Left ventricle myocardium inferior (tissue), 1 donor: ENCODE data around the gene GSE1. TPM values are rescaled to one million over a fixed set of nuclear protein-coding genes. Genes with fewer than 3 reads are reported as not detected.

ENCODE experiments used
- DNase-seq: peaks from one replicate; pipeline ENCODE4 v3.0.0-alpha.2; 2020
- H3K27ac ChIP-seq: fragments of 200-600 bp; replicated peaks from 2 replicates; pipeline ENCODE4 v1.8.0; 2021
- H3K27me3 ChIP-seq: fragments of 200-600 bp; 2 replicates; pipeline ENCODE4 v1.8.0; 2021; ENCODE audit warnings: low read depth
- H3K36me3 ChIP-seq: fragments of 200-600 bp; 2 replicates; pipeline ENCODE4 v1.8.0; 2021
- H3K4me1 ChIP-seq: fragments of 200-600 bp; 2 replicates; pipeline ENCODE4 v1.8.0; 2021
- H3K4me3 ChIP-seq: fragments of 200-600 bp; 2 replicates; pipeline ENCODE4 v1.8.0; 2021; ENCODE audit warnings: mild to moderate bottlenecking, moderate library complexity
- H3K9me3 ChIP-seq: fragments of 200-600 bp; replicated peaks from 2 replicates; pipeline ENCODE4 v1.8.0; 2021
- CTCF ChIP-seq: fragments of 200-600 bp; IDR thresholded peaks from 2 replicates; pipeline ENCODE4 v1.8.0; 2021; ENCODE audit warnings: antibody characterized with exemption, mild to moderate bottlenecking, borderline replicate concordance
- intact Hi-C: fragments of 100-400 bp; cut with micrococcal nuclease; formaldehyde crosslinking; loops from one replicate; pipeline ENCODE4 v1.11.0; 2022
- total RNA-seq: library from RNA; stranded (reverse); fragmentation: NEBNext Ultra II Directional; extraction: Animal tissue kit (Norgen Biotek cat#: 25700); gene quantifications from one replicate; pipeline ENCODE4 v1.2.1, GENCODE V29; 2021
- donor health status: DM: no; HTN: yes; CAD: no; lungs with severe emphysema.

Gene GSE1
- total RNA-seq, 1 donor from 2014 or later = 34.2 TPM

GRCh38 chr16:85707528-85708095 is 94.5 kb downstream of the GSE1 start:
- Histone ChIP-seq H3K4me3 (no peak overlapping the region), H3K27me3 (no peaks in the 10 kb centered on the region), H3K27ac (no peak overlapping the region), H3K36me3 (no peaks in the 10 kb centered on the region), H3K4me1 (no peaks in the 10 kb centered on the region), H3K9me3 (peaks cover 9% of the 10 kb centered on the region)
- DNase-seq = no peak
- intact Hi-C loops = no loop called here
- no peak for TF ChIP-seq CTCF

GRCh38 chr16:85708338-85708737 is 95.2 kb downstream of the GSE1 start:
- no peak overlapping the region for H3K27ac ChIP-seq
- H3K36me3 ChIP-seq = no peaks in the 10 kb centered on the region
- no peak overlapping the region for H3K4me3 ChIP-seq
- TF ChIP-seq CTCF = no peak
- no peak for DNase-seq
- intact Hi-C loops = no loop called here
- no peaks in the 10 kb centered on the region for H3K4me1 ChIP-seq
- peaks cover 9% of the 10 kb centered on the region for H3K9me3 ChIP-seq
- no peaks in the 10 kb centered on the region for H3K27me3 ChIP-seq

GRCh38 chr16:85709766-85710585 is 96.9 kb downstream of the GSE1 start:
- no peak for TF ChIP-seq CTCF
- H3K36me3 ChIP-seq = no peaks in the 10 kb centered on the region
- DNase-seq = no peak
- peaks cover 9% of the 10 kb centered on the region for H3K9me3 ChIP-seq
- no peak overlapping the region for H3K27ac ChIP-seq
- H3K4me1 ChIP-seq = no peaks in the 10 kb centered on the region
- no peaks in the 10 kb centered on the region for H3K27me3 ChIP-seq
- H3K4me3 ChIP-seq = no peak overlapping the region
- intact Hi-C loops = no loop called here

GRCh38 chr16:85710732-85711131 is 97.6 kb downstream of the GSE1 start:
- Histone ChIP-seq H3K9me3 (peaks cover 9% of the 10 kb centered on the region), H3K27me3 (no peaks in the 10 kb centered on the region), H3K4me3 (no peak overlapping the region), H3K27ac (no peak overlapping the region), H3K4me1 (peaks cover 7% of the 10 kb centered on the region), H3K36me3 (no peaks in the 10 kb centered on the region)
- no peak for DNase-seq
- intact Hi-C loops = no loop called here
- no peak for TF ChIP-seq CTCF

GRCh38 chr16:85711982-85712587 is 99.0 kb downstream of the GSE1 start:
- peaks cover 9% of the 10 kb centered on the region for H3K9me3 ChIP-seq
- no peak overlapping the region for H3K27ac ChIP-seq
- H3K4me1 ChIP-seq = peaks cover 20% of the 10 kb centered on the region
- no peaks in the 10 kb centered on the region for H3K27me3 ChIP-seq
- no peak overlapping the region for H3K4me3 ChIP-seq
- intact Hi-C loops = no loop called here
- no peak for DNase-seq
- no peak for TF ChIP-seq CTCF
- H3K36me3 ChIP-seq = no peaks in the 10 kb centered on the region
